Esophagus muscularis mucosa (tissue), 4 donors: ENCODE data around the gene ITPRID1. TPM values are rescaled to one million over a fixed set of nuclear protein-coding genes. Genes with fewer than 3 reads are reported as not detected.
"Not testable (repeated sequence)": the region's sequence is repeated elsewhere in the genome, so short reads cannot be mapped to it uniquely, and the experiment has no call there.

Experiments used
- DNase-seq: peaks from one replicate; pipeline ENCODE4 v3.0.0-alpha.2; 2017; ENCODE audit errors: extremely low spot score
- H3K27ac ChIP-seq, 4 donors: fragments of 200-600 bp; sonication (generic); replicated peaks in 1 of 4; 1 replicate in 3 of 4; 2 replicates in 1 of 4; pipeline ENCODE4 v1.5.1; 2016 to 2019; ENCODE audit warnings: mild to moderate bottlenecking in 1 of 4
- H3K27me3 ChIP-seq, 4 donors: fragments of 200-600 bp; sonication (generic); one replicate each; pipeline versions ENCODE4 v1.5.1 to v1.6.0; 2016 to 2019
- H3K36me3 ChIP-seq, 4 donors: fragments of 200-600 bp; sonication (generic); one replicate each; pipeline ENCODE4 v1.5.1; 2016 to 2019
- H3K4me1 ChIP-seq, 4 donors: fragments of 200-600 bp; sonication (generic); one replicate each; pipeline ENCODE4 v1.5.1; 2016 to 2019
- H3K4me3 ChIP-seq, 4 donors: fragments of 200-600 bp; sonication (generic); 1 replicate in 2 of 4; 2 replicates in 2 of 4; pipeline ENCODE4 v1.5.1; 2016 to 2019; ENCODE audit warnings: mild to moderate bottlenecking in 4 of 4, moderate library complexity in 1 of 4
- H3K9me3 ChIP-seq, 4 donors: fragments of 200-600 bp; sonication (generic); 1 replicate in 3 of 4; 2 replicates in 1 of 4; pipeline ENCODE4 v1.5.1; 2016 to 2019
- EP300 ChIP-seq: sonication (generic); formaldehyde crosslinking; IDR thresholded peaks from one replicate; pipeline ENCODE4 v1.6.1; 2017; ENCODE audit warnings: antibody characterized with exemption
- POLR2A ChIP-seq: fragments of 450-650 bp; IDR thresholded peaks from one replicate; pipeline ENCODE4 v1.6.1; 2017; ENCODE audit warnings: antibody characterized with exemption, moderate library complexity, mild to moderate bottlenecking, low read depth
- POLR2AphosphoS5 ChIP-seq, 2 donors: sonication (generic); formaldehyde crosslinking; IDR thresholded peaks; one replicate each; pipeline ENCODE4 v1.6.1; 2017; ENCODE audit warnings: antibody characterized with exemption in 2 of 2
- WGBS: methylation state at CpG from one replicate; pipeline ENCODE4 v1.1.5; 2018; 5-methylcytosine and 5-hydroxymethylcytosine counted together
- intact Hi-C: fragments of 100-400 bp; cut with DNase I; formaldehyde crosslinking; loops from one replicate; pipeline ENCODE4 v1.15.1; 2023
- total RNA-seq, 4 donors: library from RNA; depleted of rRNA; stranded (reverse); fragments of >200 nt; gene quantifications; one replicate each; pipeline versions ENCODE4 v1.1.0 to v1.2.1, GENCODE V29; 2016
- TF ChIP-seq, protein P1 (sequence below), 3 experiments: fragments of 200-600 bp in 2 of 3; fragments of 450-650 bp in 1 of 3; sonication (generic) in 2 of 3; IDR thresholded peaks; one replicate each; pipeline ENCODE4 v1.5.1; 2017 to 2019; ENCODE audit warnings: antibody characterized with exemption in 3 of 3, mild to moderate bottlenecking in 2 of 3, moderate library complexity in 1 of 3

Gene ITPRID1
- total RNA-seq, 4 donors from 2014 or later = not detected

DNA sequence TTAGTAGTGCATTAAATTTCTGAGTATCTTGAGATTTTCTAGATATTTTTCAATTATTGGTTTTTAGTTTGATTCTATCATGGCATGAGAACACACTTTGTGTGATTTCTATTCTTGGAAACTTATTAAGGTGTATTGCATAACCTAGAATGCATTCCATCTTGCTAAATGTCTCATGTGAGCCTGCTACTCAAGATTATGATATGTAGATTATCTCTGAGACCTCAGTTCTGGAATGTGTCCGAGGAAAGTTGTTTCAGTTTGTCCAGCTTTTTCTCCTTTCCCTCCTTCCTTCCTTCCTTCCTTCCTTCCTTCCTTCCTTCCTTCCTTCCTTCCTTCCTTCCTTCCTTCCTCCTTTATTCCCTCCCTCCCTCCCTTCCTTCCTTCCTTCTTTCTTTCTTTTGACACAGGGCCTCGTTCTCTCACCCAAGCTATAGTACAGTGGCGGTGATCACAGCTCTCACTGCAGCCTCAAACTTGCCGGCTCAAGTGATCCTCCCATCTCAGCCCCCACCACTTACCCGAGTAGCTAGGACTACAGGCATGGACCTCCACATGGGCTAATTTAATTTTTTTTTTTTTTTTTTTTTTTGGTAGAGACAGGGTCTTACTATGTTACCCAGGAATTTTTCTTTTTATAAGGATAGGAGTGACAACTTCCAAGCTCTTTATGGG lies 7.6 kb downstream of the ITPRID1 start:
- Histone ChIP-seq H3K9me3 (no peaks in the 10 kb centered on the region), H3K27ac (no peak overlapping the region), H3K4me3 (no peak overlapping the region), H3K36me3 (no peaks in the 10 kb centered on the region), H3K27me3 (no peaks in the 10 kb centered on the region), H3K4me1 (no peaks in the 10 kb centered on the region)
- no peak for DNase-seq
- intact Hi-C loops = no loop called here
- 86% methylated on average over 5 of the region's 5 CpGs for whole genome bisulfite sequencing
- TF ChIP-seq EP300 = no peak
- no peak for TF ChIP-seq POLR2A
- TF ChIP-seq, protein P1, sequence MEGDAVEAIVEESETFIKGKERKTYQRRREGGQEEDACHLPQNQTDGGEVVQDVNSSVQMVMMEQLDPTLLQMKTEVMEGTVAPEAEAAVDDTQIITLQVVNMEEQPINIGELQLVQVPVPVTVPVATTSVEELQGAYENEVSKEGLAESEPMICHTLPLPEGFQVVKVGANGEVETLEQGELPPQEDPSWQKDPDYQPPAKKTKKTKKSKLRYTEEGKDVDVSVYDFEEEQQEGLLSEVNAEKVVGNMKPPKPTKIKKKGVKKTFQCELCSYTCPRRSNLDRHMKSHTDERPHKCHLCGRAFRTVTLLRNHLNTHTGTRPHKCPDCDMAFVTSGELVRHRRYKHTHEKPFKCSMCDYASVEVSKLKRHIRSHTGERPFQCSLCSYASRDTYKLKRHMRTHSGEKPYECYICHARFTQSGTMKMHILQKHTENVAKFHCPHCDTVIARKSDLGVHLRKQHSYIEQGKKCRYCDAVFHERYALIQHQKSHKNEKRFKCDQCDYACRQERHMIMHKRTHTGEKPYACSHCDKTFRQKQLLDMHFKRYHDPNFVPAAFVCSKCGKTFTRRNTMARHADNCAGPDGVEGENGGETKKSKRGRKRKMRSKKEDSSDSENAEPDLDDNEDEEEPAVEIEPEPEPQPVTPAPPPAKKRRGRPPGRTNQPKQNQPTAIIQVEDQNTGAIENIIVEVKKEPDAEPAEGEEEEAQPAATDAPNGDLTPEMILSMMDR (IDR thresholded peaks at IDR 0.05) = no peak
- no peak for TF ChIP-seq POLR2AphosphoS5 (IDR thresholded peaks at IDR 0.05)

DNA sequence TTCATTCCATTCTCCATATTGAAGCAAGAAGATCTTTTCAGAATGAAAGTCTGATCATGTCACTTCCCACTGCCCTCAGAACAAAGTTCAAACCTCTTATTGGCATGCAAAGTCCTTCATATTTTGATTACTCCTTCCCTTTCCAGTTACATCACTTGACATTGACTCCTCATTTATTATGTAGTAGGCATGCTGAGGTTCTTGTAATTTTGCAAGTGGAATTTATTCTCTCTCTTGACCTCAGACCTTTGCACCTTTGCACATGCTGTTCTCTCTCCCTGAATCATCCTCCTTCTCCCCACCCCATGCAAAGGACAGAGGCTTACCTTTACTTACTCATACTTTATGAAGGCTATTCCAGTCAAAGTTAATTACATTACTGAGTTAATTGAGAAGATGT lies 13.0 kb downstream of the ITPRID1 start:
- Histone ChIP-seq H3K36me3 (no peaks in the 10 kb centered on the region), H3K4me1 (no peaks in the 10 kb centered on the region), H3K27ac (no peak overlapping the region), H3K27me3 (no peaks in the 10 kb centered on the region), H3K9me3 (no peaks in the 10 kb centered on the region), H3K4me3 (no peak overlapping the region)
- intact Hi-C loops = no loop called here
- no peak for DNase-seq
- no peak for TF ChIP-seq POLR2A
- TF ChIP-seq, protein P1 (IDR thresholded peaks at IDR 0.05) = no peak
- TF ChIP-seq POLR2AphosphoS5 (IDR thresholded peaks at IDR 0.05) = no peak
- no peak for TF ChIP-seq EP300

DNA sequence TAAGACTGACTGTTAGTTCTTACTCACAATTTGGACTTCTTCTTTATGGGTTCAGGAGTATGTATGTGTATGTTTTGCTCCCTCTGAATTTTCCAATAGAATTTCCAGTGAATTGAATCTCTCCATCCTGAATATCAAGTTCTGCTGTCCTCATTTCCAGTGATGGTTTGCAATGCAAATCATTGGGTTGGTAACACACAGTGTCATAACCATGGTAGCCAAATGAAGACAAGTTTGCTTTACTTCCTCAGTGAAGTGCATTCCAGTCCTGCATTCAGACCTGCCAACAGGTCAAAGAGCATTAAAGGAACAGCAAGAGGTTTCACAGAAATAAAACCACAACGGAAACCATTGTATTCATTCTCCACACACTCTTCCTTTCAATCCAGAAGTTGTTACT lies 15.2 kb downstream of the ITPRID1 start:
- DNase-seq = no peak
- intact Hi-C loops = no loop called here
- WGBS = 83% methylated on average over 1 of the region's 1 CpG
- TF ChIP-seq EP300 = no peak
- H3K4me3 ChIP-seq = no peak overlapping the region
- no peak overlapping the region for H3K27ac ChIP-seq
- H3K9me3 ChIP-seq = no peaks in the 10 kb centered on the region
- no peaks in the 10 kb centered on the region for H3K27me3 ChIP-seq
- H3K4me1 ChIP-seq = no peaks in the 10 kb centered on the region
- no peaks in the 10 kb centered on the region for H3K36me3 ChIP-seq

DNA sequence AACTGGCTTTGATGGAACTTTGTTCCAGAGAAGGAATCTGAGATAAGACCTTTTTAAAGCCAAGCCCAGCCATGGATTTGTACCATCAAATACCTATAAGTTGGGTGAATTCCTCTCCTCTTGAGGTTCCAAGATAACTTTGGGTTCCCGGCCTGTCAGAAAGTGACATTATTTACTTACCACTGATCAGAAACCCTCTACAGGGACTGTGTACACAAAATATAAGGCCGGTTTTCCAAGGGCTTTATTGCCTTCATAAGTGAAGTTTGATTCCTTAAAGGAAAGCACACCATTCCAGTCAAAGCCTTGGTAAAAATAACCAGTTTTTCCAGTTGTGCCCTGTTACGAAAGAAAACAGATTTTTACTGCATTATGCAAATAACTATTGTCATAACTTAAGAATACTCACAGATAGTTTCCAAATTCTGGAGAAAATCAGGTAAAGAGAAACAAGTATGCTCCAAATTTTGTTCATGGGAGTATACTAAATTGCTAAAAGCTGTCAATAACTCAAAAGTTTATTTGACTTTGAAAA lies 26.8 kb downstream of the ITPRID1 start:
- H3K27ac ChIP-seq, H3K4me1 ChIP-seq, H3K27me3 ChIP-seq, H3K4me3 ChIP-seq, intact Hi-C loops, DNase-seq, H3K9me3 ChIP-seq, H3K36me3 ChIP-seq: not testable (repeated sequence)
- WGBS = 56% methylated on average over 3 of the region's 3 CpGs

DNA sequence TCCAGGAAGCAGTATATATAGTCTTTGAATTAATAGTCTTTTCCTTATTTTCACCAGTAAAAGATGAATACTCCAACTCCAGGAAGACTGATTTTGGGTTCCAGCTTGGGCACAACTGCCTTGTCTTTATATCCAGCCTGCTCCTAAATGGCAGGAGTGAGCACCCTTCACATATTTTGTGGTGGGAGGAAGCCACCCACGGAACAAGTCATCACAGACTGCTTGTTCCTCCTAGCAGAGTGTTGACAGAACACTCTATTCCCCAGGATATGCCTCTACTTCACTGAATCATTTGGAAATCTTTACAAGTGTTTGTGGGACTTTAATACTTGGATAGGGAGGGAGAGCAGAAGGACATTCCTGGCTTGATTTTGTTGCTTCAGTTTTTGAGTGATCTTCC lies 31.7 kb downstream of the ITPRID1 start:
- no peak overlapping the region for H3K4me3 ChIP-seq
- no peak for DNase-seq
- H3K4me1 ChIP-seq = no peaks in the 10 kb centered on the region
- no peak for TF ChIP-seq EP300
- TF ChIP-seq, protein P1 (IDR thresholded peaks at IDR 0.05) = no peak
- TF ChIP-seq POLR2AphosphoS5 (IDR thresholded peaks at IDR 0.05) = no peak
- no peak for TF ChIP-seq POLR2A
- H3K36me3 ChIP-seq = no peaks in the 10 kb centered on the region
- intact Hi-C loops = no loop called here
- WGBS = 50% methylated on average over 1 of the region's 1 CpG
- no peaks in the 10 kb centered on the region for H3K9me3 ChIP-seq
- H3K27me3 ChIP-seq = no peaks in the 10 kb centered on the region
- no peak overlapping the region for H3K27ac ChIP-seq

DNA sequence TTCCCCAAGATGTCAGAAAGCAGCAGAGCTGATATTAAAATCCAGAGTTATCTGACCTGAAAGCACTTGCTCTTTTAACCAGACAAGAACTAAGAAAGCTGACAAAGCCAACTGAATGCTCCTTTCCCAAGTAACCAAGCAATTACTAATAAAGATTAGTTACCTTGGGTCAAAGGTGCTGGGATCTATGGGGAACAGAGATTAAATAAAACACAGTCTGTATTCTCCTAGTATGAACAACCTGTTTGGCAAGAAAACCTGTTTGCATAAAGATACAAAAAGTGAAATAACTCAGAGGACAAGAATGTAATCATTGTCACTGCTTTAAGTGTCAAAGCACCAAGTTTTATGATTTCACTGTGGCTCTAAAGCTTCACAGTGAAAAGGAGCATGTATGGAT lies 35.7 kb downstream of the ITPRID1 start:
- H3K4me3 ChIP-seq = no peak overlapping the region
- TF ChIP-seq, protein P1 (IDR thresholded peaks at IDR 0.05) = no peak
- TF ChIP-seq POLR2A (no peak), POLR2AphosphoS5 (IDR thresholded peaks at IDR 0.05) (no peak), EP300 (no peak)
- no peak for DNase-seq

More for the DNA sequence above, 35.7 kb downstream of the ITPRID1 start:
- H3K9me3 ChIP-seq = no peaks in the 10 kb centered on the region
- H3K27me3 ChIP-seq = no peaks in the 10 kb centered on the region
- H3K4me1 ChIP-seq = no peaks in the 10 kb centered on the region
- no peaks in the 10 kb centered on the region for H3K36me3 ChIP-seq
- H3K27ac ChIP-seq = no peak overlapping the region
- intact Hi-C loops = no loop called here
